ENCODE results near the gene MEI1. TPM values are rescaled to one million over a fixed set of nuclear protein-coding genes. Genes with fewer than 3 reads are reported as not detected.

MEI1 gene
- total RNA-seq, 6 donors from 2014 or later = 0.89 to 20.7 (median 5.7) TPM

DNA sequence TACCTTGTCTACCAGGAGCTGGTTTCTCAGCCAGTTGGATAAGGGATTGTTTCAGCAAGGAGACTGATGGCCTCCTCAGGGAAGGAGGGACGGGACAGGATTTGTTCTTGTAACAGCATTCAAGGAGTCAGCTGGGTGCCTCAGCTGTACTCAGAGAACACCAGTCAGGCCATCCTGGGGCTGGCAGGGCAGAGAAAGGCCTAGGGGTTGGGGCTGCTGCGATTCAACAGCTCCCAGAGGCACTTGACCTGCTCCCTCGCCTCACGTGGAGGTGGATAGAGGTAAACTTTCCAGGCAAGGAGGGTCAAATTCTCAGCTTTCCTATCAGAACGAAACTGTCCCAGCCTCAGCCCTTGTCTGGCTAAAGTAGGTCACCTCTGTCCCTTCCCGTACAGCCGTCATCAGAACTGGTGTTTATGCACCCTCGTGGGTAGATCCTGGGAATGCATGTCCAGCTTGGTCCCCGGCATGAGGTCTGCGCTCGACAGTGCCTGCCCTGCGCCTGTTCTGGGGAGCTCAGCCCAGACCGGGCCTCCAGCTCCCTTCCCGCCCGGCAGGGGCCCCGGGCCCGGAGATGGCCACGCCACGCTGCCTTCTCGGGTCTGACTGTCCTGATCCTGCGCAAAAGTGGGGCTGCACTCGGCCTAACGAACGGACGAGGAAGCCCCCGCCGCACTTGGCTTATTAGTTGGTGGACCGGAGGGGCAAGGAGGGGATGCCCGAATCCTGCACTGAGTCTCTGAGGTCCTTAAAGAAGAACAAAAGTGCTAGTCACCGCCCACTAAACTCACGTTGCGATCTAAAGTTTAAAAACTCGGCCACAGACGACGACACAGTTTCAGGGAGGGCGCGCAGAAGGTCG lies 100.4 kb downstream of the MEI1 start:
- peak in 3 of 6 experiments; percentile 10 to 29 (median 19) for TF ChIP-seq CTCF (IDR thresholded peaks at IDR 0.05)
- TF ChIP-seq POLR2AphosphoS5 (IDR thresholded peaks at IDR 0.05) = no peak
- ATAC-seq (ENCODE audit: low FRiP score in 2 of 2) (peak; percentile 71 to 73), DNase-seq (peak; percentile 28 to 89)
- H3K4me3 ChIP-seq = peak overlapping the region; percentile 31 to 86 (median 74)
- H3K9me3 ChIP-seq = no peaks in the 10 kb centered on the region
- H3K27me3 ChIP-seq = no peaks in the 10 kb centered on the region
- no peaks in the 10 kb centered on the region for H3K36me3 ChIP-seq
- H3K4me1 ChIP-seq = peaks cover 16 to 28% (median 20%) of the 10 kb centered on the region in 4 donors
- H3K27ac ChIP-seq = peak overlapping the region; percentile 85 to 90 (median 90)
- 18 to 40% methylated on average over 8 to 30 of the region's 38 CpGs for WGBS, 2 donors

DNA sequence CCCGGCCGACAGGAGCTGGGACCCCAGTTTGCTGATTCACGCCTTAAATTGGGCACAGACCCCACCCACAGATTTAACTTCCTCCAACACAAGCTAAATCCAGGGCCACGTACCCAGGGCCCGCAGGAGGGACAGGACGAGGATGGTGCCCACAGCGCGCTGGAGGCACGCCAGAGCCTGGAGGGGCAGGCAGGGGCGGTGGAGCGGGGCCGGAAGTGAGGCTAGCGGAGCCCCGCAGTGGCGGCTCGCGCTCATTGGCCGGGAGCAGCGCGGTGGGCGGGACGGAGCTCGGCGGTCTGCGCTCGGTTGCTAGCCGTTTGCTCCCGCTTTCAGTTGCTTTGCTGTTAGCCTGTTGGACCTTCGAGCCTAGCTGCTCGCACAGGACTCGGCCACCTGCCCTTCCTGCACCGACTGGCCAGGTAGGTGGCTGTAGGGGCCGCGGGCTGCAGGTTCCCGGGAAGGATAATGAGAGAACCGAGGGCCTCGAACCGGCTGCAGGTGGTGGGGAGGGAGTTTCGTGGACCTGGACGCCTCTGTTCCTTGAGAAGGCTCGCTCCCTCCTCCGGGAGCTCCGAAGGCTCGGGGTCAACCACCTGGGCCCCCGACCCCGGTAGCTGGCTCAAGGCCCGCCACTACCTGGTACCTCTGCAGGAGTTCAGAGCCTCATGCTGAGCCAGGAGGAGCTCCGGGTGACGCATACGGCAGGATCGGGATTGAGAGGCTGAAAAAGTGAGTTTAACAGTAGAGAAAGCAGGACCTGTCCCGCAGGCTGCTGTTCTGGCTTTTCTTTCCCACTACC lies 101.2 kb downstream of the MEI1 start, which contains the start of gene CCDC134:
Gene CCDC134 (plus strand): TSS at position 332 of the 799 bp plus-strand sequence. CDS start 8,212 bp downstream, outside the sequence.
- peak; percentile 98 to 99 for ATAC-seq (ENCODE audit: low FRiP score in 2 of 2)
- whole genome bisulfite sequencing, 2 donors = 0 to 1% methylated on average over 19 to 50 of the region's 52 CpGs
- peak within 1 kb of the TSS; percentile 85 to 90 (median 90) for H3K27ac ChIP-seq
- no peaks in the 10 kb centered on the region for H3K36me3 ChIP-seq
- H3K4me1 ChIP-seq = peaks cover 16 to 28% (median 20%) of the 10 kb centered on the region in 4 donors
- no peaks in the 10 kb centered on the region for H3K9me3 ChIP-seq
- peak within 1 kb of the TSS; percentile 31 to 86 (median 74) for H3K4me3 ChIP-seq
- peak; percentile 89 to 91 for TF ChIP-seq POLR2AphosphoS5 (IDR thresholded peaks at IDR 0.05)
- peak in 2 of 4 donors; percentile 87 to 92 for TF ChIP-seq POLR2A (IDR thresholded peaks at IDR 0.05)
- TF ChIP-seq CTCF (IDR thresholded peaks at IDR 0.05) = peak in 1 of 6 experiments; percentile 5
- TF ChIP-seq EP300 (IDR thresholded peaks at IDR 0.05) = peak in 1 of 4 donors; percentile 5
- H3K27me3 ChIP-seq = no peaks in the 10 kb centered on the region
- DNase-seq = peak; percentile 94 to 99

- TF ChIP-seq CTCF (IDR thresholded peaks at IDR 0.05) = no peak
- TF ChIP-seq POLR2AphosphoS5 (IDR thresholded peaks at IDR 0.05) = no peak
- no peak for TF ChIP-seq POLR2A (IDR thresholded peaks at IDR 0.05)
- TF ChIP-seq EP300 (IDR thresholded peaks at IDR 0.05) = no peak
- DNase-seq (no peak), ATAC-seq (ENCODE audit: low FRiP score in 2 of 2) (no peak)
- H3K9me3 ChIP-seq = no peaks in the 10 kb centered on the region
- H3K4me3 ChIP-seq = peak overlapping the region; percentile 31 to 86 (median 74)
- H3K27me3 ChIP-seq = no peaks in the 10 kb centered on the region
- 28 to 33% methylated on average over 4 of the region's 4 CpGs for WGBS, 2 donors
- H3K27ac ChIP-seq = peak overlapping the region; percentile 85 to 90 (median 90)
- peaks cover 16 to 28% (median 20%) of the 10 kb centered on the region in 4 donors for H3K4me1 ChIP-seq
- no peaks in the 10 kb centered on the region for H3K36me3 ChIP-seq
Observed at GRCh38 chr22:41801147-41801819, 102.0 kb downstream of the MEI1 start.

DNA sequence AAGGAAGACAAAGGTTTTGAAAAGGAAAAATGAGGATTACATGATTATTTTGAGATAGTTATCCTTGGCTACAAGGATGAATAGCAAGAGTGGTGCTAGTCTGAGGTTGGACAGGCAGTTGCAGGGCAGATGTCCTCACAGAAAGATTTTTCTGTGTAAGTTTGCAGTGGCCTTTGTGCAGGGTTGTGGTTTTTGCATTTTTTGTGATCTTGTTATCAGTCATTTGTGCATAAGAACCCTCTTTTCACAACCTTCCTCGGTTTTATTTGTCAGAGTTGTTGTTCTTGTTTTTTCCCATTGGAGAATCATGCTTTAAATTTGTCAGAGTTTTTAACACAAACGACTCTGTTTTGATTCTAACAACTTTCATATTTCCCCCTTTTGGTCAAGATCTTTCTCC lies 102.6 kb downstream of the MEI1 start:
- no peak for DNase-seq
- TF ChIP-seq CTCF (IDR thresholded peaks at IDR 0.05) (no peak), POLR2AphosphoS5 (IDR thresholded peaks at IDR 0.05) (no peak), POLR2A (IDR thresholded peaks at IDR 0.05) (no peak), EP300 (IDR thresholded peaks at IDR 0.05) (no peak)
- H3K4me3 ChIP-seq = no peak overlapping the region
- peaks cover 16 to 28% (median 20%) of the 10 kb centered on the region in 4 donors for H3K4me1 ChIP-seq
- 48 to 55% methylated on average over 2 of the region's 2 CpGs for WGBS, 2 donors
- H3K27ac ChIP-seq = peak overlapping the region in 1 of 4 donors; percentile 89
- no peak for ATAC-seq (ENCODE audit: low FRiP score in 2 of 2)
- H3K9me3 ChIP-seq = no peaks in the 10 kb centered on the region
- H3K27me3 ChIP-seq = no peaks in the 10 kb centered on the region
- no peaks in the 10 kb centered on the region for H3K36me3 ChIP-seq

All from upper lobe of left lung (tissue), 6 donors.